GM20431 (cell line): ENCODE data around the gene PLEKHA4.
"Not testable (repeated sequence)": the region's sequence is repeated elsewhere in the genome, so short reads cannot be mapped to it uniquely, and the experiment has no call there.

Experiments used
- in situ Hi-C: fragments of 300-500 bp; cut with MseI, MboI; formaldehyde crosslinking; loops from one replicate; pipeline ENCODE4 v1.15.0; 2020; ENCODE audit warnings: low sequenced_read_pairs; ENCODE audit not compliant: unreplicated experiment

The PLEKHA4 gene

GRCh38 chr19:48805452-48805851 lies 63.0 kb downstream of the PLEKHA4 start:
- in situ Hi-C loops: no loop called here

- in situ Hi-C loops: no loop called here
Measured at GRCh38 chr19:48804496-48804895, 63.9 kb downstream of the PLEKHA4 start.

- in situ Hi-C loops: no loop called here
Measured at GRCh38 chr19:48802623-48803022, 65.8 kb downstream of the PLEKHA4 start.

GRCh38 chr19:48799358-48800300 lies 68.8 kb downstream of the PLEKHA4 start:
- in situ Hi-C loops: no loop called here

- in situ Hi-C loops: no loop called here
Measured at GRCh38 chr19:48798937-48799336, 69.5 kb downstream of the PLEKHA4 start.

GRCh38 chr19:48797103-48797502 lies 71.3 kb downstream of the PLEKHA4 start:
- in situ Hi-C loops: no loop called here

GRCh38 chr19:48796298-48797083 lies 71.9 kb downstream of the PLEKHA4 start:
- in situ Hi-C loops: no loop called here

- in situ Hi-C loops: no loop called here
Measured at GRCh38 chr19:48795685-48796070, 72.7 kb downstream of the PLEKHA4 start.

- in situ Hi-C loops: no loop called here
Measured at GRCh38 chr19:48795055-48795684, 73.2 kb downstream of the PLEKHA4 start.

GRCh38 chr19:48794291-48794690 lies 74.1 kb downstream of the PLEKHA4 start:
- in situ Hi-C loops: loop anchor here (5.0 kb wide), 1 partner anchor 48 kb away; no protein-coding TSS in a partner anchor

- in situ Hi-C loops: loop anchor here (5.0 kb wide), 1 partner anchor 49 kb away; no protein-coding TSS in a partner anchor
Measured at GRCh38 chr19:48793271-48793670, 75.1 kb downstream of the PLEKHA4 start.

- in situ Hi-C loops: not testable (repeated sequence)
Measured at GRCh38 chr19:48787331-48787730, 81.1 kb downstream of the PLEKHA4 start.
